M059J (cell line): ENCODE results near the gene CCDC82. TPM values are rescaled to one million over a fixed set of nuclear protein-coding genes. Genes with fewer than 3 reads are reported as not detected.

Source experiments
- DNase-seq: peaks from one replicate; pipeline ENCODE4 v3.0.0-alpha.2; 2012; ENCODE audit warnings: low read depth
- total RNA-seq: library from RNA; depleted of rRNA; stranded (reverse); fragments of >200 nt; shearing (Covaris generic); gene quantifications from 2 replicates; pipeline ENCODE4 v1.2.3, GENCODE V29; 2014

CCDC82 gene
- total RNA-seq, 1 experiment from 2014 or later, result 13.6 TPM

DNA sequence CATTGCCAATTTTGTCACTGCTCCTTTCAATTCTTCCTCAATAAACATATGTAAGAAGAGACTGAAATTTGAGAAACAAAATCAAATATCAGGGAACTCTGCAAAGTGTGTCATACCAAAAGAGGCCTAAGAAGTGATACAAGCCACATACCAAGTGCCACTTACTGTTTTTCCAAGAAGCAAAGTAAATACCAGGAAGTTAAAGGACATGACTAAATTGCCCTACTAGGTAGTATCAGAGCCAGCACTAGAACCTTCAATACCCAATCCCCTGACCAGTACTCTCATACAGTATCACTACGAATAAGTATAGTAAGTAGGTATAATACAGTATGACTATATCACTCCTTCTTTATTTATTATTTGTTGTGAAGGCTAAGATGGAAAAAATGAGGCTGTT is 60.3 kb downstream of the CCDC82 start:
- DNase-seq, result peak; percentile 62

DNA sequence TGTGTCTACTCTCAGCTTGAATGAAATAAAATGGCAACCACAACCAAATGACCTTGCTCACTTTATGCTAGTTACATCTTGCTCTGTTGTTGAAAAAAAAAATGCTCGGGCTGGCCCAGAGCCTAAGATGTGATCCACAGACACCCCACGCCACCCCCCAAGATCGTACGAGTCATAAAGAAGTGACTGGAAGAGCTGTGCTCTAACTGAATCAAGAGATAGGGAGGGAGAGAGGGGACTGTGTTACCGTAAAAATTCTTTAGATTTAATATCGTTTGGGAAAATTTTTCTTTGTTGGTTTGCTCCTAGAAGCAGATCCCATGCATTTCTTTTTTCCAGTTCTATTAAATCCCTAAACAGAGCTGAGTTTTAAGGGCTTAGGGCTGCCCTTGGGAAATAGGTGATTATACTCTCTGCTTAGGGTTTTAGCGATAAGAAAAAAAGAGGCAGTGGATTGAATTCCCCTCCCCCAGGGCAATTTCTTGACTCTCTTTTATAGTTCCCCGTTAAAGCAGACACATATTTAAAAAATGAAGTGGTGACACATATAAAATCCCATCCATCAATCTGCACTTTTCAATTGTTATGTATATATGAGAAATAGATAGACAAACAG is 61.2 kb downstream of the CCDC82 start:
- DNase-seq, result peak; percentile 83

DNA sequence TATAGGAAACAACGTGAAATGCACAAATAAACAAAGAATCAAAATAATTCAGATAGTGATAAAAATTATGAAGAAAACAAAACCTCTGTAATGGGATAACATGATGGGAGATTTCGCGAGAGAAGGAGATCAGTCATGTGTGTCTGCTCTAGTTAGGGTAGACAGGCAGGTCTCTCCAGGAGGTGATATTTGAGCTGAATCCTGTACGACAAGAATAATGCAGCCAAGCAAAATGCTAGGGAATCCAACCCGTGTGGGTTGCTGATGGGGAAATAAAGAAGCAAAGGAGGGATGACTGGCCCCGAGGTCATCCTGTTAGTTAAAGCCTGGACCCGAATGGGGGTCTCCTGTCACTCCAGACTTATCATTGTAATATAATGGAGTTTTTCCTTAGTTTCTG is 62.8 kb downstream of the CCDC82 start:
- no peak for DNase-seq

GRCh38 chr11:96324912-96325311 is 64.8 kb downstream of the CCDC82 start:
- peak; percentile 92 for DNase-seq

DNA sequence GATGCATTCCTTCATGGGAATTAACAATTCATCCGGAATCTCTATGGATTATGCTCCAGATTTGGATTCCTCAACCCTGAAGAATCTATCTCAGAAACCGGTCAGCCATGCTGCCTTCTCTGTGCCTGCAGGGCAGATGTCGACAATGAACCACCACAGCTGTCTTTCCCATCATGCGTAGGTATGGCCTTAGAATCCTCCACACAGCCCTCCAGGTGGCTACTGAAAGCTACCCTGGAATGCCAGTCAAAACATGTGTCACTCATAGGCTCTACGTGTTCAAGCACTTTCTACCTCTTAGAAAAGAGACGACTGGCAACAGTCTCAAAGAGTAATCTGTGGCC is 66.1 kb downstream of the CCDC82 start:
- no peak for DNase-seq

DNA sequence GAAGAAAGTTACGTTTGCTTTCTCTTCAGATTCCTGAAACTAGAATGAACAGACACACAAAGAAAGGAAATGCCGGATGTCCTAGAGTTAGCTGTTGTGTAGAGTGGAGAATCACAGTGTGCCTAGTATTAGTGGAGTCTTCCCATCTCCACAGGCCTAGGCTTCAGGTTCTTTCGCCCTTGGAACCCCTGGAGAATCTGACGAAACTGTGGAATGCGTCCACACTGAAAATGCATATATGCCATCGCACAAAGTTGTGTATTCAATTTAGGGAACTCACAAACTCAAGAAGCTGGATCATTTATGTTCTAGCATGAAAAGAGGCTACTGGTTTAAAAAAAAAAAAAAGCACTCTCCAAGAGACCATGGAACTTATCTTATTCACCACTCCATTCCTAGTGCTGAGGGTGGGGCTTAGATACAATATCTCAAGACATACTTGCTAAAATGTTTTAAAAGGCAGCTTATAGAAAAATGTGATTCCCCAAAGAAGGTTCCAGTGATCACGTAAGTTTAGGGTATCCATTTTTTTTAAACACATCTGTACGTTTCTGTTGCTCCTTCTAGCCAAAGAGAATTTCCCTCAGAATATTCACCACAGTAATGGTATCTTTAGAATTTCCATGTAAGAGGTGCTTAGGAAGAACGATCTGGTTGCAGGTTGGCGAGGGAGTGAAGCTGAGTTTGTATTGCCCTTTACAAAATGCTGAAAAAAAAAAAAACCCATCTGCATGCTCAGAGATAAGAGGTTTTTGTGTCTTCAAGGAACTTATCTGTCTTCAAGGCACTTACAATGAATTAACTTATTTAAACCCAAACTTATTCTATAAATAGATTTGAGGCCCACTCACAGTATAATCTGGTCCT is 66.7 kb downstream of the CCDC82 start:
- no peak for DNase-seq

GRCh38 chr11:96321091-96321490 is 68.6 kb downstream of the CCDC82 start:
- DNase-seq, result no peak

- no peak for DNase-seq
Observed at GRCh38 chr11:96319898-96320656, 69.6 kb downstream of the CCDC82 start.

DNA sequence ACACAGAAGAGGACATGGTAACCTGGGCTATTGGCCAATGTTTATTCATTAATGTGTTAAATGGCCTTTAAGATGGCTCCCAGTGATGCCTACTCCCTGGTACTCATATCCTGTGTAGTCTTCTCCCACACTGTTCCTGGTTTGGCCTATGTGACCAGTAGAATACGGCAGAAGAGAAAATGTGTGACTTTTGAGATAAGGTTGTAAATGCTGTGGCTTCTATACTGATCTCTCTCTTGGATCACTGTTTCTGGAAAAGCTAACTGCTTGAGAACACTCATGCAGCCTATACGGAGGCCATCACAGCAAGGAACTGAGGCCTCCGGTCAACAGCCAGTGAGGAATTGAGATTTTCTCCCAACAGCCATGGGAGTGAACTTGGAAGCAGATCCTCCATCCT is 70.9 kb downstream of the CCDC82 start:
- no peak for DNase-seq

GRCh38 chr11:96318399-96318798 is 71.3 kb downstream of the CCDC82 start:
- DNase-seq, result no peak

DNA sequence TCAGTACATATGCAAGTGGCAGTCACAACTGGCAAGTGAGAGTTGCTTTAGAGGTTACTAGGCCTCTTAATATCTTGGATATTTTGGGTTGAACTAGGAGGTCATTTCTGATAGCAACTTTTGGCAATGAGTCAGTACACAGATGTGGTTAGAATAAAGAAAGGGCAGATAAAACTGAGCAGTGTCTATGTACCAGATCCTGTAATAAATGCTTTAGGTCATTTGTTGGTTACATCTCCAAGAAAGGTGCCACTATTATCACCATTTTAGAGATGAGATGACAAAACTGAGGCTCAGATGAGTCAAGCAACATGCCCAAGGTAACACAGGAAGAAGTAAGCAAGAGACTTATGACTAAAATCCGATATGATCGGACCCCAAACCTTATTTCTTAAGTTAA is 71.7 kb downstream of the CCDC82 start:
- peak; percentile 58 for DNase-seq

DNA sequence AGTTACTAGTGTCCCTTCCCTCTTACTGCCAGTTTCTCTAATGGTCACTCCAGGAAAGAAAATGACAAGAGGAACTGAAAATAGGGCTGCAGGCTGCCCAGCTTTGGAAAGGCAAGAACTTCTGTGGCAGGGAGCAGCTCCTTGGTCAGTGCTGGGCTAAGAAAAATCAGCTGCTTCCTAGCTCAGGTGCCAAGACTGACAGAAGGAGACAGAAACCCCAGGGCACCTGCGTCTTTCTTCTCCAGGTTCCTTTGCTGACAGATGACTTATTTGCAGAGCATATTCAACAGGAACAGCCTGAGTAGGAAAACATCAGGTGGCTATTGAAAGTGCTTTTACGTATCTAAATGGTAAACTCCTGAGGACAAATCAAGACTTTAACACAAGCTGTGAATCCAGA is 72.1 kb downstream of the CCDC82 start:
- DNase-seq, result no peak

DNA sequence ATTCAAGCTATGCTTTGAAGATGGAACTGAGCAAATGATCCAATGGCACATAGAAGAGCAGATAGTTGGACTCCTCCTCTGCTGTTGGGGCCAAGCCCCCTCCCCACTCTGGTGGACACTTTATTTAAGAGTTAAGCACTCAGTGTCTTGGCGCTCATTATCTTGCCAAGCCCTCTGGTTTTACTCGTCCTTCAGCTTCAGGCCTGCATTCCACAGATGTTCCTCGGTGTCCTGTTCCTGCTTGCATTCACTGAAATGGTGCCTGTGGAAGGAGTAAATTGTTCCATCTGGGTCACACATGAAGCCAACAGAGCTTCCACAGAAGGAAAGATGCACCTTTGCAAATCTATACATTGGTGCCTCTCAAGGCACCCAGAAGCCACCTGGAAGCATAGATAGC is 72.8 kb downstream of the CCDC82 start:
- DNase-seq, result no peak

DNA sequence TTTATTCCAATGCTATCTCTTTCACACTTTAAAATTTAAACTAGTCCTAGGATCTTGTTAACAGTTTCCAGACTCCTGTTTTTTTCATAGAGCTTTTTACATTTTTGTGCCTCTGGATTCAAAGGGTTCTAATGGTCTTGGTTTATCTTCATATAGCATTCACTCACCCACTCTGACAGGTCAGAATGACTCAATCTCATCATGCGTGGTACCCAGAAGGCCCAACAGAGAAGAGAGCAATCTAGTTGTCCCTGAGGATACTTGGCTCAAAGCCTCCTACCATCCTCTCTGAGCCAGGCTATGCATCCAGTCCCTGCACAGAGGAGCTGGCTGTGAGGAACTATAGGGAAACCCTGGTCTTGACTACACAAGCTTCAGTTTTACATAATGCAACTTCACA is 74.2 kb downstream of the CCDC82 start:
- peak; percentile 54 for DNase-seq

DNA sequence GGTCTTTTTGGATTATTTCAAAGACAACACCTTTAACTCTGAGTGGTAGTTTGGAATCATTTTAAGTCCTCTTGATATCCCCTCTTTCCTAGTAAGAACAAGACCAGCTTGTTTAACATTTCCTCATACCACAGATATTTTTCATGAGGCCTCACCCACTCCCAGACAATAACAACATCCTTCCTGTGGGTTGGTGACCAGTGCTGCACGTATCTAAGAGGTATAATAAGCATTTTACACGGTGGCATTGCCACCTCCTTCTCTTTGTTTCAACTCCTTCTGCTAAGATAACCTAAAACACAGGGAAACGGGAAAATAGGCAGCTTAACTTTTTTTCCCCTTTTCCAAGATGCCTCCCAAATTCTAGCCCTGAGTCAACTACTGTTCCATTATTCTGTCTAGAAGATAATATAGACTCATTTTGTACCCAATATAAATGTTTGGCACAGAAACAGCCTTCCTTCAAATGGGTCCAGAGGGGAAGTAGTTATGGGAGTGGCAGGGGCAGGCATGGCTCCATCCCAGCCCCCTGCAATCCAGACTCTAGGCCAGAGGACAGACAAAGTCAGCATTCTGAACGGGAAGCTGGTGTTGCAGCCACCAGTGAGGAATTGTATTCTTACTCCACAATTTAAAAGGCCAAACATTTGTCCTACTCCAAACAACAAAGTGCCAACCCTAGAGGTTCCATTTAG is 75.2 kb downstream of the CCDC82 start:
- DNase-seq, result peak; percentile 91

- DNase-seq, result no peak
Observed at GRCh38 chr11:96313163-96313562, 76.5 kb downstream of the CCDC82 start.

DNA sequence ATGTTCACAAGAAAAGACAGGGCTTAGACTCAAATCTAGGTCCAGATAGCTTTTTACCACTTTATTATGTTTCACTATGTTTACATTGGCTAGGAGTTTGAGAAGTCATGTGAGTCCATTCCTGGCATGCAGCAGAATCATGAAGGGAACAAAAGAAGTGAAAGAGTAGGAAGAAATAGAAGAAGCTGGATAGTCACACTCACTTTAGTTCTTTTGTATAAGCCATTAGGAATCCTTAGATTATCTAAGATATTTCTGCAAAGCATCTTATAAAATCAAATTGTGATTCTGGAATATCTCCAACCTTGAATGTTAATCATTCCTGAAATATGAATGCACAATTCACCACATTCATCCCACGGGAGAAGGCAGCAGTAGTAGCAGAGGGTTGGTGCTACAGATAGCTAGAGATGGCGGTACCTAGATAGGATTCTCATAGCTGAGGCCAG is 78.6 kb downstream of the CCDC82 start:
- DNase-seq, result peak; percentile 69

DNA sequence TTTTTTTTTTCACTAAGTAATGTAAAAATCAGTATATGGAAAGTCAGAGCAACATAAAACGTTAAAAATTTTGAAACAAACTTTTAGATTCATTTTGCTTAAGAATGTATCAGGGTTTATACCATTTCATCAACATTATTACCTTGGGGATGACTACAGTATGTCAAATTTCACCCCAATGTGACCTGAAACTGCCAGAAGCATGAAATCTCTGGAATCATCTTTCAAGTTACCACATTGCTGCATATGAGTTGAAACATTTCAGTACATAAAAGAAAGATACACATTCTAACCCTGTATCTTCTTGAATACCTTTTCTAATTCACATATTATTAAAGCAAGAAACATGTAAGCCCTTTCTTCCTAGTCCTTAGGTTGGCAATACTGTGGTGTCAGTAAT is 79.5 kb downstream of the CCDC82 start:
- no peak for DNase-seq

- no peak for DNase-seq
Observed at GRCh38 chr11:96309643-96310017, 80.1 kb downstream of the CCDC82 start.

- peak; percentile 72 for DNase-seq
Observed at GRCh38 chr11:96309016-96309642, 80.6 kb downstream of the CCDC82 start.

DNA sequence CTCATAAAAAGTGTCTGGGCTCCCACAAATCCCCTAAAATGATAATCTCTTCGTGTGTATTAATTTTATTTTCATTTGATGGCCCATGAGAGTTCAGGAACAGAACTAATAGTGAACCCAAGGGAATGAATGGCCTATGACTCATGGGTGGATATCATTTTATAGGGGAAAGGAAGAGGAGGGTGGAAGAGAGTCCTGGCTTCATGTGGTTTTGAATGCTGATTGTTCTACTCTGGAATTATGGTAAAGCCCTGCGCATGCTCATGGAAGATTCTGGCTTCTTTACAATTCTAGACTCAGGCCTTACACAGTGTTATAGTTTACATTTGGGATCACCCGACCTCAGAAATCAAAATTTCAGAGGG is 82.0 kb downstream of the CCDC82 start:
- DNase-seq, result peak; percentile 96
